Activated T-cell treated with anti-CD3 and anti-CD28 coated beads for 24 hours (primary cell): ENCODE data around the gene ADM.
A peak's percentile ranks its signal among the peaks of the same experiment; 100 is the strongest.

Experiments
- DNase-seq: peaks from one replicate; pipeline ENCODE4 v3.0.0-alpha.2; 2020; ENCODE audit warnings: low read depth

Gene ADM

GRCh38 chr11:10309163-10310093, 4.6 kb downstream of the ADM start:
- DNase-seq, result no peak

GRCh38 chr11:10310301-10310841, 5.5 kb downstream of the ADM start:
- DNase-seq, result no peak

GRCh38 chr11:10311802-10312201, 6.9 kb downstream of the ADM start:
- no peak for DNase-seq

GRCh38 chr11:10314199-10315072, 9.6 kb downstream of the ADM start:
- DNase-seq, result no peak

GRCh38 chr11:10315083-10315482, 10.2 kb downstream of the ADM start:
- no peak for DNase-seq

- no peak for DNase-seq
Measured at GRCh38 chr11:10317151-10317755, 12.4 kb downstream of the ADM start.

- no peak for DNase-seq
Measured at GRCh38 chr11:10317776-10318526, 13.1 kb downstream of the ADM start.

GRCh38 chr11:10318527-10318802, 13.6 kb downstream of the ADM start:
- DNase-seq, result no peak

- no peak for DNase-seq
Measured at GRCh38 chr11:10319702-10320558, 15.1 kb downstream of the ADM start.

- no peak for DNase-seq
Measured at GRCh38 chr11:10320736-10321465, 16.0 kb downstream of the ADM start.

GRCh38 chr11:10322401-10322800, 17.5 kb downstream of the ADM start:
- no peak for DNase-seq

- peak; percentile 55 for DNase-seq
Measured at GRCh38 chr11:10322830-10323792, 18.2 kb downstream of the ADM start.

GRCh38 chr11:10323793-10324170, 18.9 kb downstream of the ADM start:
- DNase-seq, result no peak

GRCh38 chr11:10324474-10324873, 19.6 kb downstream of the ADM start:
- DNase-seq, result no peak

GRCh38 chr11:10325277-10326011, 20.6 kb downstream of the ADM start:
- no peak for DNase-seq

- DNase-seq, result no peak
Measured at GRCh38 chr11:10326012-10326964, 21.4 kb downstream of the ADM start.

- DNase-seq, result no peak
Measured at GRCh38 chr11:10327254-10327653, 22.4 kb downstream of the ADM start.
